Measurements from ENCODE around the gene TAF11L8. TPM values are rescaled to one million over a fixed set of nuclear protein-coding genes. Genes with fewer than 3 reads are reported as not detected.
"Not testable (repeated sequence)": the region's sequence is repeated elsewhere in the genome, so short reads cannot be mapped to it uniquely, and the experiment has no call there.

The TAF11L8 gene
- total RNA-seq, result not detected

DNA sequence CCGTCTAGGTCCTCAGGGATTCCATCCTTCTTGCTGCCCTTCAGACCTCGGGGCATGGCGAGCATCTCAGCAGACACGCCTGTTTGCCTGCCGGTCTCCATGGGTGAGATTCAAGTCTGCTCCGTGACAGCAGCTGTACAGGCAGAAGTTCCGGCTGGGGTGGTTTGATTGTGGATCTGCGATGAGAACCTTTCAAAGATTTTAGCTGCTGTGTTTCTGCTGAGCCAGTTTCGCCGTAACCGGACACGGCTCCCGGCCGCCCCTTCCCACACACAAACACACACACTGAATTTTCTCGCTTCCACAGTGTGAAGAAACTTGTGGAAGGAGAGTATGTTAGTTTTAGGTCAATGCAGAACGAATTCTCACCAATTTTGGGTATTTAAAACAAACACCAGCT lies at the start of gene TAF11L8:
Gene TAF11L8 (minus strand): TSS at position 101 of the 400 bp plus-strand sequence.
- not testable (repeated sequence) for H3K4me3 Mint-ChIP-seq; H3K4me1 Mint-ChIP-seq (ENCODE audit: low read depth); H3K27ac Mint-ChIP-seq

GRCh38 chr5:17634160-17634559 lies 43.4 kb upstream of the TAF11L8 start, which contains the start of gene TAF11L14:
TSS of gene TAF11L14 (plus strand) at chr5:17634460.
- Mint-ChIP-seq H3K27ac (no peak within 1 kb of the TSS), H3K9me3 (peaks cover 1% of the 10 kb centered on the region), H3K36me3 (no peaks in the 10 kb centered on the region), H3K4me3 (no peak within 1 kb of the TSS), H3K27me3 (no peaks in the 10 kb centered on the region), H3K4me1 (ENCODE audit: low read depth) (no peaks in the 10 kb centered on the region)
- intact Hi-C loops (cut with micrococcal nuclease), result no loop called here
- DNase-seq, result no peak
- ChIA-PET POLR2A (no interaction called here), CTCF (no interaction called here)

More for the DNA sequence above, at the start of gene TAF11L8:
- POLR2A ChIA-PET; intact Hi-C loops (cut with micrococcal nuclease); H3K9me3 Mint-ChIP-seq; CTCF ChIA-PET; H3K27me3 Mint-ChIP-seq; H3K36me3 Mint-ChIP-seq; DNase-seq: not testable (repeated sequence)

- CTCF ChIA-PET; H3K4me3 Mint-ChIP-seq; H3K9me3 Mint-ChIP-seq; H3K27me3 Mint-ChIP-seq; DNase-seq; H3K4me1 Mint-ChIP-seq (ENCODE audit: low read depth); H3K36me3 Mint-ChIP-seq; H3K27ac Mint-ChIP-seq; POLR2A ChIA-PET; intact Hi-C loops (cut with micrococcal nuclease): not testable (repeated sequence)
Measured at GRCh38 chr5:17631788-17632187, 41.0 kb upstream of the TAF11L8 start, which contains the start of gene TAF11L13. TSS of gene TAF11L13 (plus strand) at chr5:17632088.

DNA sequence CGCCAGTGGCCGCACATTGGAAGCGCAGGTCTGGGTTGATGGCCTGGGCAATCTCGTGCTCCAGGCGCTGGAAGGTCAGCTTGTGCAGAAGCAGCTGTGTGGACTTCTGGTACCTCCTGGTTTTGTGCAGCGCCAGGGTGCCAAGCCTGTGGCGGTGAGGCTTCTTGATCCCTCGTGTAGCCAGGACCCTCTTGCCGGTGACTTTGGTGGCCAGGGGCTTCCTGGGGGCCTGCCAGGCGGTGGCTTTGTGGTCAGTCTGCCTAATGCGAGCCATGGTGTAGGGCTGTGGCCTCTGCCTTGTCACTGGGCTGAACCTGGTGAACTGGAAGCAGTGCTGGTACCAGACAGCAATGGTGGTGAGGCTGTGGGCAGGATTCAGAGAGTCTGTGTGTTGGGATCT lies 34.9 kb upstream of the TAF11L8 start:
- ChIA-PET CTCF (no interaction called here), POLR2A (no interaction called here)
- no peak overlapping the region for H3K27ac Mint-ChIP-seq
- no peak overlapping the region for H3K4me3 Mint-ChIP-seq
- H3K36me3 Mint-ChIP-seq, result no peaks in the 10 kb centered on the region
- no peaks in the 10 kb centered on the region for H3K4me1 Mint-ChIP-seq (ENCODE audit: low read depth)
- intact Hi-C loops (cut with micrococcal nuclease), result no loop called here
- H3K27me3 Mint-ChIP-seq, result no peaks in the 10 kb centered on the region
- DNase-seq, result no peak
- H3K9me3 Mint-ChIP-seq, result peaks cover 4% of the 10 kb centered on the region

DNA sequence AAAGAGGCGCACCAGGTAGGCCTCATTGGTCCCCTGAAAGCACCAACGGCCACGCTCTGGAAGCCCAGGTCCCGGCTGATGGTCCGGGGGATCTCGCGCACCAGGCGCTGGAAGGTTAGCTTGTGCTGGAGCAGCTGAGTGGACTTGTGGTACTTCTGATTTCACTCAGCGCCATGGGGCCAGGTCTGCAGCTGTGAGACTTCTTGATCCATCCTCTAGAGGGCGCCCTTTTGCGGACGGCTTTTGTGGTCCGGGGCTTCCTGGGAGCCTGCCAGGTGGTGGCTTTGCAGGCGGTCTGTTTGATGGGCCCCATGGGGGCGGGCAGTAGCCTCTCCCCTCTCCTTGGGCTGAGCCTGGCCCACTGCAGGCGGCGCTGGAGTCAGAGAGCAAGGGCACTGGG lies 29.9 kb upstream of the TAF11L8 start:
- intact Hi-C loops (cut with micrococcal nuclease), result no loop called here
- Mint-ChIP-seq H3K9me3 (peaks cover 6% of the 10 kb centered on the region), H3K36me3 (no peaks in the 10 kb centered on the region), H3K4me1 (ENCODE audit: low read depth) (no peaks in the 10 kb centered on the region), H3K27me3 (no peaks in the 10 kb centered on the region), H3K27ac (no peak overlapping the region), H3K4me3 (no peak overlapping the region)
- DNase-seq, result no peak
- CTCF ChIA-PET, result no interaction called here
- POLR2A ChIA-PET, result no interaction called here

GRCh38 chr5:17619354-17619753 lies 28.6 kb upstream of the TAF11L8 start:
- POLR2A ChIA-PET, result no interaction called here
- Mint-ChIP-seq H3K4me3 (no peak overlapping the region), H3K9me3 (peaks cover 4% of the 10 kb centered on the region), H3K27ac (no peak overlapping the region), H3K27me3 (no peaks in the 10 kb centered on the region), H3K4me1 (ENCODE audit: low read depth) (no peaks in the 10 kb centered on the region), H3K36me3 (no peaks in the 10 kb centered on the region)
- no peak for DNase-seq
- CTCF ChIA-PET, result interaction anchor here (0.7 kb wide), 1 partner anchor 179 kb away, joined by 3 read pairs; no protein-coding TSS in a partner anchor
- intact Hi-C loops (cut with micrococcal nuclease), result no loop called here

DNA sequence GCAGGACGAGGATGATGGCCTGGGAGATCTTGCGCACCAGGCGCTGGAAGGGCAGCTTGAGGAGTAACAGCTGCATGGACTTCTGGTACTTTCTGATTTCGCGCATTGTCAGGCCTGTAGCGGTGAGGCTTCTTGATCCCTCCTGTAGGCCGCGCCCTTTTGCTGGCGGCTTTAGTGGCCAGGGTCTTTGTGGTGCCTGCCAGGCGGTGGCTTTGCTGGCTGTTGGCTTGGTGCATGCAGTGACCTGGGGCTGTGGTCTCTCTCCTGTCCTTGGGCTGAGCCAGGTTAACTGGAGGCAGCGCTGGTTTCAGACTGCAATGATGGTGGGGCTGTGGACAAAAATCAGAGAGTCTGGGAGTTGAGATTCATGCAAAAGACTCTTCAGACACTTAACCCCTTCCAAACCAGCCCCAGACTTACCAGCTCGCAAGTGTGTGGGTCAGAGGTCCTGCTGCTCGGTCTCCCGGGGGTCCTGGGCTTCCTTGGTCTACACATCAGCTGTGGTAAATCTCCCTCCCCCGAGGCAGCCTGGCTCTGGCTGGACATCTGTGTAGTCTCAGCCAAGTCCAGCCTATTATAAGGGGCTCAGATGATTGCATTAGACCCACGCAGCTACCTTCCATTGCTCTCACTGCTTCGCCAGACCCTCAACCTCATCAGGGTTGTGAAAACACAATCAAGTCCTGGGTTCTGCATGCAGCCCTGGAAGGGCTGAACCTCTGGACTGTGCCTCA lies 24.3 kb upstream of the TAF11L8 start:
- CTCF ChIA-PET, result no interaction called here
- H3K4me3 Mint-ChIP-seq, result no peak overlapping the region
- no peak for DNase-seq
- H3K27ac Mint-ChIP-seq, result no peak overlapping the region
- intact Hi-C loops (cut with micrococcal nuclease), result no loop called here
- peaks cover 8% of the 10 kb centered on the region for H3K9me3 Mint-ChIP-seq
- H3K36me3 Mint-ChIP-seq, result no peaks in the 10 kb centered on the region
- no peaks in the 10 kb centered on the region for H3K4me1 Mint-ChIP-seq (ENCODE audit: low read depth)
- POLR2A ChIA-PET, result no interaction called here
- no peaks in the 10 kb centered on the region for H3K27me3 Mint-ChIP-seq

- H3K27ac Mint-ChIP-seq; H3K9me3 Mint-ChIP-seq; intact Hi-C loops (cut with micrococcal nuclease); H3K4me1 Mint-ChIP-seq (ENCODE audit: low read depth); H3K36me3 Mint-ChIP-seq; H3K27me3 Mint-ChIP-seq; DNase-seq; H3K4me3 Mint-ChIP-seq; POLR2A ChIA-PET; CTCF ChIA-PET: not testable (repeated sequence)
Measured at GRCh38 chr5:17610092-17610491, 19.3 kb upstream of the TAF11L8 start, which contains the start of gene TAF11L12. TSS of gene TAF11L12 (plus strand) at chr5:17610392.

- H3K27ac Mint-ChIP-seq; POLR2A ChIA-PET; H3K36me3 Mint-ChIP-seq; H3K27me3 Mint-ChIP-seq; DNase-seq; H3K4me1 Mint-ChIP-seq (ENCODE audit: low read depth); CTCF ChIA-PET; intact Hi-C loops (cut with micrococcal nuclease); H3K4me3 Mint-ChIP-seq: not testable (repeated sequence)
- H3K9me3 Mint-ChIP-seq, result peaks cover 11% of the 10 kb centered on the region
Measured at GRCh38 chr5:17607461-17607860, 16.7 kb upstream of the TAF11L8 start.

GRCh38 chr5:17604951-17605350 lies 14.2 kb upstream of the TAF11L8 start:
- Mint-ChIP-seq H3K27me3 (no peaks in the 10 kb centered on the region), H3K27ac (no peak overlapping the region), H3K9me3 (peaks cover 8% of the 10 kb centered on the region), H3K4me3 (no peak overlapping the region), H3K36me3 (no peaks in the 10 kb centered on the region), H3K4me1 (ENCODE audit: low read depth) (no peaks in the 10 kb centered on the region)
- ChIA-PET CTCF (no interaction called here), POLR2A (no interaction called here)
- no peak for DNase-seq
- intact Hi-C loops (cut with micrococcal nuclease), result no loop called here

DNA sequence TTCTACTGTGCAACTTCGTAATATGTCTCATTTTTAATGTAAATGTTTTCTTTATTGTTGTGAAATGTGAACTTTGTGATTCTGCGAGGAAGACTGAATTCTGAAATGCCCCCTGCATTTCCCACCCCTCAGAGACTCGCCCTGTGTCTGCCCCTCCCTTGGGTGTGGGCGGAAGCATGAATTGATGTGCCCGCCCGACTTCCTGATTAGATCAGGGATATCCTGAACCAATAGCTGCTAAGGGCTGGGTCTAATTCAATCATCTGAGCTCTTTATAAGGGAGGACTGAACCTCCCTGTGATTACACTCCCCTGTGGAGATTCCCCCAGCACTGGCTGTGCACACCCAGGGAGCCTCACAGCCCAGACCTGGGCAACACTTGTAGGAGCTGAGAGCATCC lies 13.1 kb upstream of the TAF11L8 start, which contains the start of gene TAF11L11:
Gene TAF11L11 (plus strand): TSS at position 304 of the 400 bp plus-strand sequence.
- H3K27ac Mint-ChIP-seq; H3K9me3 Mint-ChIP-seq; POLR2A ChIA-PET; CTCF ChIA-PET; H3K27me3 Mint-ChIP-seq; H3K4me1 Mint-ChIP-seq (ENCODE audit: low read depth); H3K4me3 Mint-ChIP-seq; intact Hi-C loops (cut with micrococcal nuclease); DNase-seq; H3K36me3 Mint-ChIP-seq: not testable (repeated sequence)

DNA sequence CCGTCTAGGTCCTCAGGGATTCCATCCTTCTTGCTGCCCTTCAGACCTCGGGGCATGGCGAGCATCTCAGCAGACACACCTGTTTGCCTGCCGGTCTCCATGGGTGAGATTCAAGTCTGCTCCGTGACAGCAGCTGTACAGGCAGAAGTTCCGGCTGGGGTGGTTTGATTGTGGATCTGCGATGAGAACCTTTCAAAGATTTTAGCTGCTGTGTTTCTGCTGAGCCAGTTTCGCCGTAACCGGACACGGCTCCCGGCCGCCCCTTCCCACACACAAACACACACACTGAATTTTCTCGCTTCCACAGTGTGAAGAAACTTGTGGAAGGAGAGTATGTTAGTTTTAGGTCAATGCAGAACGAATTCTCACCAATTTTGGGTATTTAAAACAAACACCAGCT lies 7.0 kb upstream of the TAF11L8 start, which contains the start of gene TAF11L10:
Gene TAF11L10 (minus strand): TSS at position 101 of the 400 bp plus-strand sequence.
- intact Hi-C loops (cut with micrococcal nuclease); H3K4me3 Mint-ChIP-seq; H3K9me3 Mint-ChIP-seq; CTCF ChIA-PET; H3K36me3 Mint-ChIP-seq; H3K27me3 Mint-ChIP-seq; POLR2A ChIA-PET; DNase-seq; H3K4me1 Mint-ChIP-seq (ENCODE audit: low read depth); H3K27ac Mint-ChIP-seq: not testable (repeated sequence)

GRCh38 chr5:17594255-17594654 lies 3.5 kb upstream of the TAF11L8 start, which contains the start of gene TAF11L9:
TSS of gene TAF11L9 (minus strand) at chr5:17594394.
- H3K4me3 Mint-ChIP-seq; POLR2A ChIA-PET; H3K27me3 Mint-ChIP-seq; H3K36me3 Mint-ChIP-seq; CTCF ChIA-PET; intact Hi-C loops (cut with micrococcal nuclease); DNase-seq; H3K9me3 Mint-ChIP-seq; H3K27ac Mint-ChIP-seq; H3K4me1 Mint-ChIP-seq (ENCODE audit: low read depth): not testable (repeated sequence)

Data from activated CD4-positive, alpha-beta memory T cell treated with anti-CD3 and anti-CD28 coated beads for 36 hours (primary cell).